GM12878 (cell line): ENCODE data around the gene ARID1A. TPM values are rescaled to one million over a fixed set of nuclear protein-coding genes. Genes with fewer than 3 reads are reported as not detected.

Experiments
- BCL3 ChIP-seq: IDR thresholded peaks from 2 replicates; pipeline ENCODE4 v1.6.1; 2011; ENCODE audit warnings: borderline replicate concordance, low read depth, mild to moderate bottlenecking, moderate library complexity, low read length; ENCODE audit not compliant: insufficient read depth, poor library complexity, severe bottlenecking
- CBX3 ChIP-seq: fragments of 200-600 bp; sonication (generic); IDR thresholded peaks from 2 replicates; pipeline ENCODE4 v1.6.1; 2016; ENCODE audit warnings: low read depth, borderline replicate concordance
- E4F1 ChIP-seq: fragments of 450-650 bp; IDR thresholded peaks from 2 replicates; pipeline ENCODE4 v1.6.1; 2018; ENCODE audit warnings: borderline replicate concordance, mild to moderate bottlenecking; ENCODE audit not compliant: partially characterized antibody
- EP300 ChIP-seq, 2 experiments: fragments of 150-350 bp in 1 of 2; IDR thresholded peaks; 2 replicates each; pipeline ENCODE4 v1.6.1; 2011 to 2012; ENCODE audit warnings: low read depth in 2 of 2, low read length in 2 of 2, borderline replicate concordance in 1 of 2, improper control_type of control experiment in 1 of 2, inconsistent platforms in 1 of 2; ENCODE audit not compliant: control insufficient read depth in 1 of 2
- HDAC2 ChIP-seq: fragments of 200-600 bp; sonication (generic); IDR thresholded peaks from 2 replicates; pipeline ENCODE4 v1.6.1; 2017
- KLF5 ChIP-seq: fragments of 450-650 bp; IDR thresholded peaks from 2 replicates; pipeline ENCODE4 v1.6.1; 2014; ENCODE audit warnings: mild to moderate bottlenecking; ENCODE audit not compliant: partially characterized antibody
- PBX3 ChIP-seq: IDR thresholded peaks from 2 replicates; pipeline ENCODE4 v1.6.1; 2011; ENCODE audit warnings: mild to moderate bottlenecking, low read depth, low read length, moderate library complexity; ENCODE audit not compliant: insufficient replicate concordance
- PKNOX1 ChIP-seq: fragments of 450-650 bp; IDR thresholded peaks from 2 replicates; pipeline ENCODE4 v1.6.1; 2016; ENCODE audit warnings: mild to moderate bottlenecking
- RB1 ChIP-seq: fragments of 450-650 bp; formaldehyde crosslinking; IDR thresholded peaks from 2 replicates; pipeline ENCODE4 v1.6.1; 2017; ENCODE audit warnings: mild to moderate bottlenecking, borderline replicate concordance
- REST ChIP-seq: IDR thresholded peaks from 2 replicates; pipeline ENCODE4 v1.6.1; 2012; ENCODE audit warnings: mild to moderate bottlenecking, low read depth, low read length
- RFX5 ChIP-seq: IDR thresholded peaks from 2 replicates; pipeline ENCODE4 v1.6.1; 2011; ENCODE audit warnings: low read depth, low read length, improper control_type of control experiment
- WRNIP1 ChIP-seq: IDR thresholded peaks from 2 replicates; pipeline ENCODE4 v1.6.1; 2011; ENCODE audit warnings: low read depth, low read length, improper control_type of control experiment, borderline replicate concordance
- ZNF274 ChIP-seq: IDR thresholded peaks from one replicate; pipeline ENCODE4 v1.8.0; 2011; ENCODE audit not compliant: insufficient read length, insufficient read depth
- polyA plus RNA-seq, 11 experiments: library from polyadenylated mRNA; depleted of rRNA in 4 of 11; unstranded in 6 of 11; stranded (reverse) in 5 of 11; fragments of >200 nt; fragmentation: Nextera tagmentation in 4 of 11; fragmentation: Illumina TruSeq in 1 of 11; extraction: Ambion mirVana in 4 of 11; extraction: Trizol in 1 of 11; gene quantifications; 1 replicate in 1 of 11; 2 replicates in 10 of 11; pipeline versions ENCODE4 v1.2.1 to v1.2.3, GENCODE V29; 2011 to 2016; ENCODE audit warnings: inconsistent platforms in 2 of 11, missing spikeins in 2 of 11, low read depth in 1 of 11
- total RNA-seq, 4 experiments: library from RNA; depleted of rRNA in 3 of 4; stranded (reverse); fragments of >200 nt in 3 of 4; fragmentation: Illumina TruSeq in 1 of 4; extraction: Trizol in 1 of 4; gene quantifications; 2 replicates each; pipeline versions ENCODE4 v1.2.1 to v1.2.3, GENCODE V29; 2013 to 2021

Gene ARID1A
- total and polyA plus RNA-seq, 10 of the 15 experiments (the other 5 are each of a cell fraction or from before 2014, with no cell fraction given): 10.0 to 98.0 (median 23.5) TPM

GRCh38 chr1:26787706-26788514, 92.1 kb downstream of the ARID1A start, which contains the start of gene PIGV (continued):
- TF ChIP-seq E4F1 (no peak), RB1 (no peak; the same call in 1 of the 2 replicates), PBX3 (no peak), RFX5 (no peak), ZNF274 (no peak), WRNIP1 (no peak), EP300 (IDR thresholded peaks at IDR 0.05; ENCODE audit: borderline replicate concordance in 1 of 2, control insufficient read depth in 1 of 2, low read depth in 2 of 2, low read length in 2 of 2) (no peak), REST (no peak), BCL3 (no peak), KLF5 (peak; percentile 67), HDAC2 (no peak), PKNOX1 (0 out of 2 replicates have a peak, but pooled peaks have one; percentile 3), CBX3 (no peak)
